Measurements from ENCODE around the gene CST8. TPM values are rescaled to one million over a fixed set of nuclear protein-coding genes. Genes with fewer than 3 reads are reported as not detected.
"Not testable (repeated sequence)": the region's sequence is repeated elsewhere in the genome, so short reads cannot be mapped to it uniquely, and the experiment has no call there.

The CST8 gene
- total RNA-seq, 2 donors from 2014 or later: not detected

- not testable (repeated sequence) for H3K27me3 Mint-ChIP-seq (ENCODE audit: insufficient read depth); H3K4me1 ChIP-seq (ENCODE audit: control insufficient read depth, insufficient read depth, low read length); H3K36me3 Mint-ChIP-seq (ENCODE audit: low read depth); H3K9me3 ChIP-seq (ENCODE audit: control insufficient read depth, low read length); H3K27ac ChIP-seq (ENCODE audit: low read depth, low read length); H3K9ac ChIP-seq (ENCODE audit: extremely low read depth, low read length, poor library complexity, severe bottlenecking); H3K4me3 Mint-ChIP-seq; H3K4me3 ChIP-seq (ENCODE audit: low read length); DNase-seq; H3K9me3 Mint-ChIP-seq; H3K36me3 ChIP-seq (ENCODE audit: control insufficient read depth, insufficient read depth, low read length); H3K27ac Mint-ChIP-seq; H3K27me3 ChIP-seq (ENCODE audit: control insufficient read depth, insufficient read depth, low read length, poor library complexity, severe bottlenecking)
- 21% methylated on average over 2 of the region's 2 CpGs; no CpG with 5 or more reads in 1 of the 2 experiments for WGBS, 2 experiments (ENCODE audit: insufficient coverage in 1 of 2, insufficient read length in 1 of 2)
- H3K4me1 Mint-ChIP-seq: peaks cover 17% of the 10 kb centered on the region
Measured at GRCh38 chr20:23473293-23473692, 17.6 kb upstream of the CST8 start.

- no peak overlapping the region for H3K27ac ChIP-seq (ENCODE audit: low read depth, low read length)
- H3K4me1 Mint-ChIP-seq: peaks cover 9% of the 10 kb centered on the region
- no peak overlapping the region for H3K9ac ChIP-seq (ENCODE audit: extremely low read depth, low read length, poor library complexity, severe bottlenecking)
- no peaks in the 10 kb centered on the region for H3K9me3 ChIP-seq (ENCODE audit: control insufficient read depth, low read length)
- no peaks in the 10 kb centered on the region for H3K27me3 ChIP-seq (ENCODE audit: control insufficient read depth, insufficient read depth, low read length, poor library complexity, severe bottlenecking)
- H3K4me1 ChIP-seq (ENCODE audit: control insufficient read depth, insufficient read depth, low read length): no peaks in the 10 kb centered on the region
- no peak overlapping the region for H3K4me3 ChIP-seq (ENCODE audit: low read length)
- H3K36me3 ChIP-seq (ENCODE audit: control insufficient read depth, insufficient read depth, low read length): no peaks in the 10 kb centered on the region
- peaks cover 4% of the 10 kb centered on the region for H3K9me3 Mint-ChIP-seq
- 93 to 100% methylated on average over 3 to 5 of the region's 5 CpGs for WGBS, 2 experiments (ENCODE audit: insufficient coverage in 1 of 2, insufficient read length in 1 of 2)
- no peak for TF ChIP-seq CTCF (conservative IDR thresholded peaks at IDR 0.05)
- no peak overlapping the region for H3K4me3 Mint-ChIP-seq
- peaks cover 7% of the 10 kb centered on the region for H3K27me3 Mint-ChIP-seq (ENCODE audit: insufficient read depth)
- H3K36me3 Mint-ChIP-seq (ENCODE audit: low read depth): no peaks in the 10 kb centered on the region
- DNase-seq: no peak
- no peak overlapping the region for H3K27ac Mint-ChIP-seq
Measured at GRCh38 chr20:23475395-23475794, 15.5 kb upstream of the CST8 start.

- Histone ChIP-seq H3K4me3 (ENCODE audit: low read length) (no peak overlapping the region), H3K36me3 (ENCODE audit: control insufficient read depth, insufficient read depth, low read length) (no peaks in the 10 kb centered on the region), H3K9me3 (ENCODE audit: control insufficient read depth, low read length) (no peaks in the 10 kb centered on the region), H3K27me3 (ENCODE audit: control insufficient read depth, insufficient read depth, low read length, poor library complexity, severe bottlenecking) (no peaks in the 10 kb centered on the region), H3K27ac (ENCODE audit: low read depth, low read length) (no peak overlapping the region), H3K9ac (ENCODE audit: extremely low read depth, low read length, poor library complexity, severe bottlenecking) (no peak overlapping the region), H3K4me1 (ENCODE audit: control insufficient read depth, insufficient read depth, low read length) (no peaks in the 10 kb centered on the region)
- no peak overlapping the region for H3K27ac Mint-ChIP-seq
- no peaks in the 10 kb centered on the region for H3K36me3 Mint-ChIP-seq (ENCODE audit: low read depth)
- no peak for TF ChIP-seq CTCF (conservative IDR thresholded peaks at IDR 0.05)
- H3K4me3 Mint-ChIP-seq: no peak overlapping the region
- no peak for DNase-seq
- peaks cover 5% of the 10 kb centered on the region for H3K4me1 Mint-ChIP-seq
- H3K9me3 Mint-ChIP-seq: peaks cover 4% of the 10 kb centered on the region
- H3K27me3 Mint-ChIP-seq (ENCODE audit: insufficient read depth): peaks cover 7% of the 10 kb centered on the region
- 92 to 97% methylated on average over 4 to 6 of the region's 6 CpGs for WGBS, 2 experiments (ENCODE audit: insufficient coverage in 1 of 2, insufficient read length in 1 of 2)
Measured at GRCh38 chr20:23476015-23476754, 14.7 kb upstream of the CST8 start.

All from endodermal cell (in vitro differentiated cells).